Keratinocyte (primary cell): ENCODE results near the gene SFMBT1.

ENCODE experiments used
- EZH2 ChIP-seq: IDR thresholded peaks from one replicate; pipeline ENCODE4 v1.6.1; 2012; ENCODE audit warnings: inconsistent platforms, mild to moderate bottlenecking, low read length, moderate library complexity
- TF ChIP-seq, protein P1 (sequence below), 3 experiments: IDR thresholded peaks in 1 of 3; conservative IDR thresholded peaks in 1 of 3; optimal IDR thresholded peaks in 1 of 3; 2 replicates in 2 of 3; 3 replicates in 1 of 3; pipeline versions ENCODE3 to v1.5.1; 2011; ENCODE audit warnings: low read length in 3 of 3, mild to moderate bottlenecking in 3 of 3, moderate library complexity in 2 of 3, control low read depth in 1 of 3, inconsistent platforms in 1 of 3; ENCODE audit not compliant: insufficient read depth in 2 of 3; ENCODE audit errors: extremely low read depth in 1 of 3

DNA sequence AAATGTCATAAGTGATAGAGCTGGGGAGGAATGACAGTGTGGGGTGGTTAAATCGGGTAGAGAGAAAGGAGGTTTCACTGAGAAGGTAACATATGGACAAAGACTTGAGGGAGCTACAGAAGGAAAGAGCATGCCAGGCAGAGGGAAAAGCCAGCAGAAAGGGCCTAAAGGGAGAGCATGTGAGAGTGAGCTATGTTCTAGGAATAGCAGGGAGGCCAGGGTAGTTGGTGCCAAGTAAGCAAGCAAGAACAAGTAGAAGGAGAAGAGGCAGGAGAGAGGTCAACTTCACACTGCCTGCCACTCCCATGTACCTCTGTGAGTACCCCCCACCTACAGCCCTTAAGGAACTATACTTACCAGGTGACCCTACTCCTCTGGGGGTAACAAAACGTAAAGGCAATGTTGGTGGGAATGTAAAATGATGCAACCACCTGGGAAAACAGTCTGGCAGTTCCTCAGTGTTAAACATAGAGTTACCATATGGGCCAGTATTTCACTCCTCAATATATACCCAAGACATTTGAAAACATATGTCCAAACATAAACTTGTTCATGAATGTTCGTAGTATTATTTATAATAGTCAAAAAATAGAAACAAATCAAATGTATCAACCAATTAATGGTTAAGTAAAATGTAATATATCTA lies 67.6 kb downstream of the SFMBT1 start:
- TF ChIP-seq, protein P1, sequence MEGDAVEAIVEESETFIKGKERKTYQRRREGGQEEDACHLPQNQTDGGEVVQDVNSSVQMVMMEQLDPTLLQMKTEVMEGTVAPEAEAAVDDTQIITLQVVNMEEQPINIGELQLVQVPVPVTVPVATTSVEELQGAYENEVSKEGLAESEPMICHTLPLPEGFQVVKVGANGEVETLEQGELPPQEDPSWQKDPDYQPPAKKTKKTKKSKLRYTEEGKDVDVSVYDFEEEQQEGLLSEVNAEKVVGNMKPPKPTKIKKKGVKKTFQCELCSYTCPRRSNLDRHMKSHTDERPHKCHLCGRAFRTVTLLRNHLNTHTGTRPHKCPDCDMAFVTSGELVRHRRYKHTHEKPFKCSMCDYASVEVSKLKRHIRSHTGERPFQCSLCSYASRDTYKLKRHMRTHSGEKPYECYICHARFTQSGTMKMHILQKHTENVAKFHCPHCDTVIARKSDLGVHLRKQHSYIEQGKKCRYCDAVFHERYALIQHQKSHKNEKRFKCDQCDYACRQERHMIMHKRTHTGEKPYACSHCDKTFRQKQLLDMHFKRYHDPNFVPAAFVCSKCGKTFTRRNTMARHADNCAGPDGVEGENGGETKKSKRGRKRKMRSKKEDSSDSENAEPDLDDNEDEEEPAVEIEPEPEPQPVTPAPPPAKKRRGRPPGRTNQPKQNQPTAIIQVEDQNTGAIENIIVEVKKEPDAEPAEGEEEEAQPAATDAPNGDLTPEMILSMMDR (optimal IDR thresholded peaks at IDR 0.05 in 1 of 3, IDR thresholded peaks at IDR 0.05 in 1 of 3, conservative IDR thresholded peaks at IDR 0.05 in 1 of 3; ENCODE audit: extremely low read depth in 1 of 3, insufficient read depth in 2 of 3, low read length in 3 of 3) = no peak
- TF ChIP-seq EZH2 = no peak
